Left lung (tissue), 10 donors: Measurements from ENCODE around the gene MAGI1. TPM values are rescaled to one million over a fixed set of nuclear protein-coding genes. Genes with fewer than 3 reads are reported as not detected.
A peak's percentile ranks its signal among the peaks of the same experiment; 100 is the strongest.

Experiments
- ATAC-seq: fragments of 200-7000 bp; cut with Tn5 transposase; one replicate; pipeline ENCODE4 v1.9.1; 2020; ENCODE audit warnings: moderate library complexity
- DNase-seq, 4 donors: peaks; one replicate each; pipeline ENCODE4 v3.0.0-alpha.2; 2013 to 2020
- H3K27ac ChIP-seq, 2 donors: fragments of 200-600 bp; sonication (generic) in 1 of 2; one replicate each; pipeline versions ENCODE4 v1.5.0 to v1.8.0; 2020 to 2021
- H3K27me3 ChIP-seq, 2 donors: fragments of 200-600 bp; sonication (generic) in 1 of 2; one replicate each; pipeline versions ENCODE4 v1.5.0 to v1.8.0; 2020 to 2021
- H3K36me3 ChIP-seq, 2 donors: fragments of 200-600 bp; sonication (generic) in 1 of 2; one replicate each; pipeline versions ENCODE4 v1.5.0 to v1.8.0; 2020 to 2021
- H3K4me1 ChIP-seq, 2 donors: fragments of 200-600 bp; one replicate each; pipeline ENCODE4 v1.8.0; 2021
- H3K4me3 ChIP-seq, 2 donors: fragments of 200-600 bp; sonication (generic) in 1 of 2; one replicate each; pipeline versions ENCODE4 v1.5.0 to v1.8.0; 2020 to 2021; ENCODE audit warnings: mild to moderate bottlenecking in 1 of 2
- H3K9me3 ChIP-seq, 2 donors: fragments of 200-600 bp; sonication (generic) in 1 of 2; one replicate each; pipeline versions ENCODE4 v1.5.0 to v1.8.0; 2020 to 2021
- intact Hi-C, 2 donors: fragments of 100-400 bp; cut with DNase I; formaldehyde crosslinking; loops; one replicate each; pipeline versions ENCODE4 v1.11.2 to v1.14.2; 2022
- polyA plus RNA-seq, 6 donors: library from polyadenylated mRNA; unstranded; fragments of 120-200 nt; gene quantifications; one replicate each; pipeline ENCODE4 v1.2.1, GENCODE V29; 2013; ENCODE audit not compliant: insufficient read length in 6 of 6
- total RNA-seq, 2 donors: library from RNA; stranded (reverse); fragmentation: NEBNext Ultra II Directional; extraction: Animal tissue kit (Norgen Biotek cat#: 25700); gene quantifications; one replicate each; pipeline ENCODE4 v1.2.1, GENCODE V29; 2021
- TF ChIP-seq, protein P1 (sequence below), 2 donors: fragments of 200-600 bp; sonication (generic) in 1 of 2; IDR thresholded peaks; one replicate each; pipeline versions ENCODE4 v1.5.0 to v1.8.0; 2021; ENCODE audit warnings: antibody characterized with exemption in 2 of 2
- donor health status: DM: no; HTN: yes; CAD: no.
- donor health status: DM: no; HTN: no; CAD: no.

Gene MAGI1
- total and polyA plus RNA-seq, 8 donors, result 25.4 to 32.0 (median 28.7) TPM

DNA sequence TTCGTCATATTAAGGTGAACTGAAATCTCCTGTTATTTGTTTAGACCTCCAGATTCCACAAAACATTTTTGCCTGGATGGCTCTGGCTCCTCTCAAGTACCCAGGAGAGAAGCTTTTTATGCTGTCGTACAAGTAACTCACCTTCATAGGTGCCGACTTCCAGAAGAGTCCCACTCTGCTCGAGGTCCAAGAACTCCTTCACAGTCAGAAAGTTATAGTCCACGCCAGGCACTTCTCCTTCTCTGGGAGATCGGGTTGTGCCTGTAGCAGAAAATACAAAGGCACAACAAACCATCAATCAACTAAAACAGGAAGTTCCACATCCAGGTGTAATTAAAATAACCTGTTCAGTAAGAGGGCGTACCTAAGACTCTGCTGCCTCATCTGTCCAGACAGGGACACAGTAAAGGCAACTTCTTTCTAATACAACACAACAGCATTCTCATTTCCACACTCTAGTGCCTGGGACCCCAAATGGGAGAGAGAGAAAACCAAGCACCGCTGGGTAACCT lies 545.3 kb downstream of the MAGI1 start:
- DNase-seq (no peak), ATAC-seq (no peak)
- Histone ChIP-seq H3K27me3 (no peaks in the 10 kb centered on the region), H3K36me3 (no peaks in the 10 kb centered on the region), H3K27ac (no peak overlapping the region), H3K4me3 (no peak overlapping the region), H3K4me1 (no peaks in the 10 kb centered on the region), H3K9me3 (no peaks in the 10 kb centered on the region)
- TF ChIP-seq, protein P1, sequence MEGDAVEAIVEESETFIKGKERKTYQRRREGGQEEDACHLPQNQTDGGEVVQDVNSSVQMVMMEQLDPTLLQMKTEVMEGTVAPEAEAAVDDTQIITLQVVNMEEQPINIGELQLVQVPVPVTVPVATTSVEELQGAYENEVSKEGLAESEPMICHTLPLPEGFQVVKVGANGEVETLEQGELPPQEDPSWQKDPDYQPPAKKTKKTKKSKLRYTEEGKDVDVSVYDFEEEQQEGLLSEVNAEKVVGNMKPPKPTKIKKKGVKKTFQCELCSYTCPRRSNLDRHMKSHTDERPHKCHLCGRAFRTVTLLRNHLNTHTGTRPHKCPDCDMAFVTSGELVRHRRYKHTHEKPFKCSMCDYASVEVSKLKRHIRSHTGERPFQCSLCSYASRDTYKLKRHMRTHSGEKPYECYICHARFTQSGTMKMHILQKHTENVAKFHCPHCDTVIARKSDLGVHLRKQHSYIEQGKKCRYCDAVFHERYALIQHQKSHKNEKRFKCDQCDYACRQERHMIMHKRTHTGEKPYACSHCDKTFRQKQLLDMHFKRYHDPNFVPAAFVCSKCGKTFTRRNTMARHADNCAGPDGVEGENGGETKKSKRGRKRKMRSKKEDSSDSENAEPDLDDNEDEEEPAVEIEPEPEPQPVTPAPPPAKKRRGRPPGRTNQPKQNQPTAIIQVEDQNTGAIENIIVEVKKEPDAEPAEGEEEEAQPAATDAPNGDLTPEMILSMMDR (IDR thresholded peaks at IDR 0.05), result no peak
- intact Hi-C loops, result no loop called here

DNA sequence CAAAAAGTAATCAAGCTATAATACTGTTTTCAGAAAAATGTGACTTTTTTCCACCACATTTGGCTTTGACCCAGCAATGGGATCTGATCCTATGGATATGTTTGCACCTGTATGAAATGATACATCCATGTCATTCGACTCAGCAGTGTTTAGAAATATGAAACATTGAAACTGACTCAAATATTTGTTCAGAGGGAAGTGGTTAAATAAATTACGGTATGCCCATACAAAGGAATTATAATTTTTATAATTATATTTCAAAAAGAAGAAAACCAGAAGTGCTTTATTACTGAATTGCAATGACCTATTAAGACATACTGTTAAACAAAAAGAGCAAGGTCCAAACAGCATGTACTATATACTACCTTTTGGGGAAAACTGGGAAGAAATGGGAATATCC lies 546.5 kb downstream of the MAGI1 start:
- H3K36me3 ChIP-seq, result no peaks in the 10 kb centered on the region
- intact Hi-C loops, result no loop called here
- TF ChIP-seq, protein P1 (IDR thresholded peaks at IDR 0.05), result no peak
- ATAC-seq (no peak), DNase-seq (no peak)
- no peak overlapping the region for H3K4me3 ChIP-seq
- H3K4me1 ChIP-seq, result no peaks in the 10 kb centered on the region
- H3K9me3 ChIP-seq, result no peaks in the 10 kb centered on the region
- H3K27me3 ChIP-seq, result no peaks in the 10 kb centered on the region
- H3K27ac ChIP-seq, result no peak overlapping the region

DNA sequence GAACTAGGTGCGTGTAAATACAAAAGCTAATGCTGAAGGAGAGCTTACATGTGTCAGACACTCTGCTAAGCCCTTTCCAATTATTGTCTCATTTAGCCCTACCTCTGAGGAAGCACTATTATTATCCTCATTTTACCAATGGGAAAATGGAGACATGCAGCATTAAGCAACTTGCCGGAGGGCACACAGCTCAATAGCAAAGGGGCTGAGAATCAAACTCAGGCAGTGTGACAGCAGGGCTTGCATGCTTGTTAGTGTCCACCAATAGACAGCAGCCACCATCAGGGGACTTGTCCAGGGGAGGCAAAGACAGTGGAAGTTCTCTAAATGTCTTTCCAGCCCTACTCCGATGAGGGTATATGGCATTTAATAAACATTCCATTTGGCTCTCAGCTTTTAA lies 548.6 kb downstream of the MAGI1 start:
- Histone ChIP-seq H3K4me1 (no peaks in the 10 kb centered on the region), H3K36me3 (no peaks in the 10 kb centered on the region), H3K9me3 (no peaks in the 10 kb centered on the region), H3K27me3 (no peaks in the 10 kb centered on the region), H3K27ac (no peak overlapping the region), H3K4me3 (no peak overlapping the region)
- TF ChIP-seq, protein P1 (IDR thresholded peaks at IDR 0.05), result no peak
- DNase-seq, result no peak
- intact Hi-C loops, result no loop called here
- ATAC-seq, result no peak

DNA sequence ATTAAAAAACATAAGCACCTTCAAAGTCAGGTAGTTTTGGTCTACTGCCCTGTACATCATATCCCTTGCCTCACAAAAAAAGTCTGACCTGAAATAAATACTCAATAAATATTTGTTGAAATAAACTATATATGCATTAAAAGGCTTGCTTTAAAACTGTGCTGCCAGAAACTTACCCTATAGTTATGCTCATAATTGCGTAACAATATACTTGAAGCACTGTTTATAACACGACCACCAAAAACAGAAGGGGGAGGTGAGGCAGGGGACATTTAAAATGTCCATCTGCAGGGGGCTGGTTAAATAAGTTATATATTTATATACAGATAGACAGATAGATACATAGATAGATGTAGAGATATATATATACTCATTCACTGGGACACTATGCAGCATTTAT lies 549.5 kb downstream of the MAGI1 start:
- ATAC-seq, result no peak
- Histone ChIP-seq H3K9me3 (no peaks in the 10 kb centered on the region), H3K36me3 (no peaks in the 10 kb centered on the region), H3K27ac (no peak overlapping the region), H3K4me3 (no peak overlapping the region), H3K27me3 (no peaks in the 10 kb centered on the region), H3K4me1 (peaks cover 0 to 7% of the 10 kb centered on the region in 2 donors)
- TF ChIP-seq, protein P1 (IDR thresholded peaks at IDR 0.05), result no peak
- intact Hi-C loops, result no loop called here
- DNase-seq, result no peak

DNA sequence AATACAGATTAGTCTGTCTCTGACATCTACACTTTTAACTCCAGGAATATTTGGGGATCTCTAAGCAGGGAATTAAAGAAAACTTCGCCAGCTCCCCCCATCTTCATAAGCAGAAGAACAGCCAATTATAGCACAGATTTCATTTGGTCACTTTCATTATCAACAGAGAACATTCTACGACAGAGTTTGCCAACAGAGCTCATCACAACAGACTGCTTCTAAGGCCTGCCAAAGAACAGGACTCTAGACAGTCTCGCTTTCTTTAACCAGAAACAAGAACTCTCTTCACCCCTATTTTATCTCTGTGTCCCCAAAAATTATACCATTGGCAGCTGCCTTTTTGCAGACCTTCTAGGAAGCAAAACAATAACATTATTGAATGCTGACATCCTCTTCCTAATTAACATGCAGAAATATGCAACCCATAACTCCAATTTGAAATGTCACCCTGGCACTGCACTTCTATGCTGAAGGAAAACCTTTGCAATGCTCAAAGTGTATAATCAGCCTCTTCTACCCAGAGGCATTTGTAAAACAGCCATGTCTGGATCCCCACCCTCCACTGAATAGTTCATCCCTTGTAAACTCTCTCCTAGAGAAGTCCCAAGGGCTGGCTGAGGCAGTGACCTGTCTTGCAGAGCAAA lies 552.8 kb downstream of the MAGI1 start:
- Histone ChIP-seq H3K4me1 (peaks cover 11 to 18% of the 10 kb centered on the region in 2 donors), H3K9me3 (no peaks in the 10 kb centered on the region), H3K27ac (no peak overlapping the region), H3K36me3 (no peaks in the 10 kb centered on the region), H3K27me3 (no peaks in the 10 kb centered on the region), H3K4me3 (no peak overlapping the region)
- DNase-seq (peak in 1 of 4 donors; percentile 12), ATAC-seq (no peak)
- TF ChIP-seq, protein P1 (IDR thresholded peaks at IDR 0.05), result no peak
- intact Hi-C loops, result no loop called here
